WTC11 (cell line): ENCODE results near the gene SCYGR8. TPM values are rescaled to one million over a fixed set of nuclear protein-coding genes. Genes with fewer than 3 reads are reported as not detected.

Experiments used
- ATAC-seq: fragments of 200-7000 bp; cut with Tn5 transposase; 2 replicates; pipeline ENCODE4 v1.10.0; 2021; ENCODE audit warnings: mild to moderate bottlenecking, moderate library complexity
- CTCF ChIA-PET: fragments of 300-600 bp; sonication (Branson Sonifier 250); formaldehyde crosslinking; loops from one replicate; lab custom pipeline; 2021; ENCODE audit warnings: antibody characterized with exemption; lab: Charles Lee
- POLR2A ChIA-PET: fragments of 350-600 bp; sonication (Branson Sonifier 250); formaldehyde crosslinking; loops from one replicate; lab custom pipeline; 2021; ENCODE audit warnings: antibody characterized with exemption; lab: Charles Lee
- DNase-seq: peaks from one replicate; pipeline ENCODE4 v3.0.0; 2021; ENCODE audit warnings: low spot score
- H3K27ac Mint-ChIP-seq: 2 replicates; pipeline ENCODE4 v1.8.0; 2021; ENCODE audit warnings: mixed read lengths
- H3K27me3 Mint-ChIP-seq: 2 replicates; pipeline ENCODE4 v1.8.0; 2021; ENCODE audit warnings: low read depth, mild to moderate bottlenecking, moderate library complexity, mixed read lengths
- H3K36me3 Mint-ChIP-seq: 2 replicates; pipeline ENCODE4 v1.8.0; 2021; ENCODE audit warnings: mixed read lengths
- H3K4me1 Mint-ChIP-seq: 2 replicates; pipeline ENCODE4 v1.8.0; 2022; ENCODE audit warnings: mixed read lengths
- H3K4me3 Mint-ChIP-seq: 2 replicates; pipeline ENCODE4 v1.8.0; 2021; ENCODE audit warnings: mild to moderate bottlenecking, moderate library complexity, mixed read lengths
- H3K9me3 Mint-ChIP-seq: 2 replicates; pipeline ENCODE4 v1.8.0; 2021; ENCODE audit warnings: mixed read lengths
- ATF2 ChIP-seq: sonication (generic); formaldehyde crosslinking; IDR thresholded peaks from 2 replicates; pipeline ENCODE4 v1.8.1; 2022; ENCODE audit warnings: low read depth, missing genetic modification reagents, borderline replicate concordance
- ATF3 ChIP-seq: sonication (generic); formaldehyde crosslinking; conservative IDR thresholded peaks from 2 replicates; pipeline ENCODE4 v1.8.1; 2022; ENCODE audit warnings: mild to moderate bottlenecking, missing genetic modification reagents
- CTCF ChIP-seq: fragments of 200-600 bp; IDR thresholded peaks from 2 replicates; pipeline ENCODE4 v1.8.0; 2022; ENCODE audit warnings: antibody characterized with exemption
- E2F5 ChIP-seq: sonication (generic); formaldehyde crosslinking; IDR thresholded peaks from 2 replicates; pipeline ENCODE4 v1.8.1; 2022; ENCODE audit warnings: mild to moderate bottlenecking, moderate library complexity, missing genetic modification reagents
- ETV6 ChIP-seq: sonication (generic); formaldehyde crosslinking; IDR thresholded peaks from 2 replicates; pipeline ENCODE4 v1.8.1; 2022; ENCODE audit warnings: mild to moderate bottlenecking, missing genetic modification reagents
- FOXK1 ChIP-seq: sonication (generic); formaldehyde crosslinking; IDR thresholded peaks from 2 replicates; pipeline ENCODE4 v1.8.0; 2022; ENCODE audit warnings: mild to moderate bottlenecking, moderate library complexity, missing genetic modification reagents
- GABPB1 ChIP-seq: sonication (generic); formaldehyde crosslinking; IDR thresholded peaks from 2 replicates; pipeline ENCODE4 v1.8.1; 2023; ENCODE audit warnings: mild to moderate bottlenecking, missing genetic modification reagents
- GRHL2 ChIP-seq: fragments of 250-450 bp; sonication (Bioruptor Pico); IDR thresholded peaks from 2 replicates; pipeline ENCODE4 v1.8.0; 2022; ENCODE audit warnings: mild to moderate bottlenecking, moderate library complexity; ENCODE audit not compliant: insufficient replicate concordance, severe bottlenecking
- GTF2I ChIP-seq: fragments of 250-450 bp; sonication (Bioruptor Pico); conservative IDR thresholded peaks from 2 replicates; pipeline ENCODE4 v1.4.0; 2021; ENCODE audit warnings: mild to moderate bottlenecking
- JAZF1 ChIP-seq: fragments of 250-450 bp; sonication (Bioruptor Pico); IDR thresholded peaks from 2 replicates; pipeline ENCODE4 v1.9.0; 2021; ENCODE audit warnings: moderate library complexity, mild to moderate bottlenecking, inconsistent platforms
- JUN ChIP-seq: sonication (generic); formaldehyde crosslinking; IDR thresholded peaks from 2 replicates; pipeline ENCODE4 v1.8.0; 2023; ENCODE audit warnings: mild to moderate bottlenecking, missing genetic modification reagents
- NFYB ChIP-seq: sonication (generic); formaldehyde crosslinking; conservative IDR thresholded peaks from 2 replicates; pipeline ENCODE4 v1.8.0; 2022; ENCODE audit warnings: low read depth, missing genetic modification reagents
- NR2C2 ChIP-seq: sonication (generic); formaldehyde crosslinking; IDR thresholded peaks from 2 replicates; pipeline ENCODE4 v1.8.0; 2022; ENCODE audit warnings: mild to moderate bottlenecking, missing genetic modification reagents
- PRDM15 ChIP-seq: sonication (generic); formaldehyde crosslinking; IDR thresholded peaks from 2 replicates; pipeline ENCODE4 v1.8.0; 2022; ENCODE audit warnings: missing genetic modification reagents
- PRRX2 ChIP-seq: fragments of 250-450 bp; sonication (Bioruptor Pico); IDR thresholded peaks from 2 replicates; pipeline ENCODE4 v1.8.0; 2021; ENCODE audit warnings: mild to moderate bottlenecking
- RELA ChIP-seq: sonication (generic); formaldehyde crosslinking; IDR thresholded peaks from 2 replicates; pipeline ENCODE4 v1.8.1; 2022; ENCODE audit warnings: missing genetic modification reagents, mild to moderate bottlenecking, borderline replicate concordance
- SMAD4 ChIP-seq: sonication (generic); formaldehyde crosslinking; IDR thresholded peaks from 2 replicates; pipeline ENCODE4 v1.8.0; 2022; ENCODE audit warnings: mild to moderate bottlenecking, missing genetic modification reagents
- SP1 ChIP-seq: sonication (generic); formaldehyde crosslinking; conservative IDR thresholded peaks from 2 replicates; pipeline ENCODE4 v1.8.1; 2022; ENCODE audit warnings: missing genetic modification reagents
- USF1 ChIP-seq: sonication (generic); formaldehyde crosslinking; IDR thresholded peaks from 2 replicates; pipeline ENCODE4 v1.8.0; 2022; ENCODE audit warnings: mild to moderate bottlenecking, missing genetic modification reagents
- USF2 ChIP-seq: sonication (generic); formaldehyde crosslinking; IDR thresholded peaks from 2 replicates; pipeline ENCODE4 v1.8.1; 2023; ENCODE audit warnings: mild to moderate bottlenecking, missing genetic modification reagents, moderate library complexity
- ZMAT4 ChIP-seq: fragments of 250-450 bp; sonication (Bioruptor Pico); IDR thresholded peaks from 2 replicates; pipeline ENCODE4 v1.9.0; 2021; ENCODE audit warnings: mild to moderate bottlenecking
- ZNF121 ChIP-seq: sonication (generic); formaldehyde crosslinking; IDR thresholded peaks from 2 replicates; pipeline ENCODE4 v1.8.0; 2023; ENCODE audit warnings: missing genetic modification reagents
- ZNF232 ChIP-seq: sonication (generic); formaldehyde crosslinking; IDR thresholded peaks from 2 replicates; pipeline ENCODE4 v1.8.0; 2022; ENCODE audit warnings: mild to moderate bottlenecking, missing genetic modification reagents
- ZNF671 ChIP-seq: fragments of 250-450 bp; sonication (Bioruptor Pico); IDR thresholded peaks from 2 replicates; pipeline ENCODE4 v1.8.0; 2021; ENCODE audit warnings: mild to moderate bottlenecking
- ZSCAN18 ChIP-seq: fragments of 250-450 bp; sonication (Bioruptor Pico); IDR thresholded peaks from 2 replicates; pipeline ENCODE4 v2.1.2; 2022; ENCODE audit warnings: mild to moderate bottlenecking, moderate library complexity
- total RNA-seq: library from RNA; stranded (reverse); gene quantifications from 3 replicates; pipeline ENCODE4 v1.2.3, GENCODE V29; 2021

Gene SCYGR8
- total RNA-seq, 1 experiment from 2014 or later = not detected

GRCh38 chr2:227766373-227766883 lies 20.7 kb downstream of the SCYGR8 start:
- no peaks in the 10 kb centered on the region for H3K9me3 Mint-ChIP-seq
- H3K27ac Mint-ChIP-seq = no peak overlapping the region
- ChIA-PET CTCF (interaction anchor here (0.5 to 3.2 kb wide), 39 partner anchors 7 to 638 kb away, joined by 3 to 89 read pairs (median 4); partner anchors contain the start of genes CCL20, DAW1 and SCYGR8), POLR2A (interaction anchor here (0.9 kb wide), 1 partner anchor 108 kb away, joined by 7 read pairs; no protein-coding TSS in a partner anchor)
- no peaks in the 10 kb centered on the region for H3K36me3 Mint-ChIP-seq
- no peak overlapping the region for H3K4me3 Mint-ChIP-seq
- H3K4me1 Mint-ChIP-seq = peaks cover 6% of the 10 kb centered on the region
- no peaks in the 10 kb centered on the region for H3K27me3 Mint-ChIP-seq
- DNase-seq (peak; percentile 84), ATAC-seq (peak; percentile 97)
- TF ChIP-seq NR2C2 (CRISPR knock-in tag) (no peak), USF1 (CRISPR knock-in tag) (no peak), GABPB1 (0 out of 2 replicates have a peak, but pooled peaks have one; percentile 35), USF2 (CRISPR knock-in tag) (no peak), ZMAT4 (CRISPR knock-in tag) (no peak), ZNF121 (CRISPR knock-in tag) (peak; percentile 93), ETV6 (no peak), NFYB (CRISPR knock-in tag) (no peak), CTCF (peak; percentile 78), PRDM15 (no peak), ATF2 (no peak)

- no peak overlapping the region for H3K27ac Mint-ChIP-seq
- H3K27me3 Mint-ChIP-seq = no peaks in the 10 kb centered on the region
- no peak overlapping the region for H3K4me3 Mint-ChIP-seq
- peaks cover 14% of the 10 kb centered on the region for H3K4me1 Mint-ChIP-seq
- ATAC-seq = no peak
- no peaks in the 10 kb centered on the region for H3K36me3 Mint-ChIP-seq
- DNase-seq = no peak
- ChIA-PET POLR2A (no interaction called here), CTCF (interaction anchor here (1.0 to 1.5 kb wide), 3 partner anchors 31 to 110 kb away, joined by 3 to 5 read pairs (median 3); no protein-coding TSS in a partner anchor)
- no peaks in the 10 kb centered on the region for H3K9me3 Mint-ChIP-seq
- TF ChIP-seq ZSCAN18 (CRISPR knock-in tag) = no peak
- no peak for TF ChIP-seq PRRX2
- no peak for TF ChIP-seq E2F5 (CRISPR knock-in tag)
- no peak for TF ChIP-seq ZNF232 (CRISPR knock-in tag)
- TF ChIP-seq GTF2I (CRISPR knock-in tag) = no peak
- TF ChIP-seq FOXK1 = no peak
- TF ChIP-seq JUN (CRISPR knock-in tag) = no peak
- TF ChIP-seq SMAD4 (CRISPR knock-in tag) = no peak
- TF ChIP-seq ZNF671 = no peak
- no peak for TF ChIP-seq ATF3
- TF ChIP-seq GRHL2 (CRISPR knock-in tag) = no peak
- TF ChIP-seq SP1 (CRISPR knock-in tag) = no peak
- TF ChIP-seq JAZF1 (CRISPR knock-in tag) = no peak
- TF ChIP-seq RELA (CRISPR knock-in tag) = no peak
- no peak for TF ChIP-seq NR2C2 (CRISPR knock-in tag)
Measured at GRCh38 chr2:227767830-227768229, 22.1 kb downstream of the SCYGR8 start.
